Measurements from ENCODE around the gene UTP15.
A peak's percentile ranks its signal among the peaks of the same experiment; 100 is the strongest.

UTP15 gene, protein sequence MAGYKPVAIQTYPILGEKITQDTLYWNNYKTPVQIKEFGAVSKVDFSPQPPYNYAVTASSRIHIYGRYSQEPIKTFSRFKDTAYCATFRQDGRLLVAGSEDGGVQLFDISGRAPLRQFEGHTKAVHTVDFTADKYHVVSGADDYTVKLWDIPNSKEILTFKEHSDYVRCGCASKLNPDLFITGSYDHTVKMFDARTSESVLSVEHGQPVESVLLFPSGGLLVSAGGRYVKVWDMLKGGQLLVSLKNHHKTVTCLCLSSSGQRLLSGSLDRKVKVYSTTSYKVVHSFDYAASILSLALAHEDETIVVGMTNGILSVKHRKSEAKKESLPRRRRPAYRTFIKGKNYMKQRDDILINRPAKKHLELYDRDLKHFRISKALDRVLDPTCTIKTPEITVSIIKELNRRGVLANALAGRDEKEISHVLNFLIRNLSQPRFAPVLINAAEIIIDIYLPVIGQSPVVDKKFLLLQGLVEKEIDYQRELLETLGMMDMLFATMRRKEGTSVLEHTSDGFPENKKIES

DNA sequence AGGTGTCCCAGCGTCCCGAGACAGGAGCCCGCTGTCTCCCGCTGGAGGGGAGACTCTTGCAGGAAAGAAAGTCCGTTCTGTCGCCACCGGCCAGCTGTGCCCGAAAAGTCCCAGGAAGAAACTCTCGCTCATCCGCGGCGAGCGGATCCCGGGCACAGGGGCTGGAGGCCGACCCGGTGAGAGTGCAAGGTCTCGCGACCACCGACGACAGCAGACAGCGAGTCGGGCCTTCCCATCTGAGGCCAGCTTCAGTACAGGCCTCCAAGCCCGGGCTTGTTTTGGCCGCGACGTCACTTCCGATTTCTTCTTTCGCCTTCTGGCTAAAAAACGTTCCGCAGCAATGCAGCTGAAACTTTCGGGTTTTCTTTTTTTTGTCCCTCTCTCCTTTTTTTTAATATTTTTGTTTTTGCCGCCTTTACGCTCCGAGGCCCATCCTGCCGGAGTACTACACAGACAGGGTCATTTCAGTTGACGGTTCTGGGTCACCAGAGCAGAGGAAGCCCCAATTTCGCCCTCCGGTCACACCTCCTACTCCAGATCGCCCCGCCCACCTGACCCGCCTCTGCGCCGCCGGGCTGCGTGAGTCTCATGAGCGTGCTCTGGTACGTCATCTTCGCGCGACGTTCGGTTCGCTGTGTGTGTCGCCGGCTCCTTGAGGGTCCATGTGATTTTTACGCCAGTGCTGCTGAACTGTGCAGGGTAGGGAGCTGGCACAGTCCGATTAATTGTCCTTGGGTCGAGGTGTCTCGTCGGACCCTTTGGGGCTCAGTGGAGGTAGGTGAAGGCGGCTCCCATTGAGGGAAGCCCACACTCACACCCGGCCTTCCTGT is at the start of gene UTP15, which contains the start of gene ANKRA2:
UTP15 (plus strand) TSS at position 605 of the 830 bp plus-strand sequence. CDS start 1,602 bp downstream, outside the sequence.
ANKRA2 (minus strand) TSS at position 501 of the 830 bp plus-strand sequence. CDS start 2,758 bp downstream, outside the sequence.
- Mint-ChIP-seq H3K36me3 (peaks cover 7% of the 10 kb centered on the region), H3K4me3 (peak within 1 kb of the TSS; percentile 99), H3K9me3 (ENCODE audit: low read depth) (no peaks in the 10 kb centered on the region), H3K27me3 (no peaks in the 10 kb centered on the region), H3K4me1 (ENCODE audit: low read depth) (peaks cover 53% of the 10 kb centered on the region), H3K27ac (peak within 1 kb of the TSS; percentile 100)

- Mint-ChIP-seq H3K4me3 (peak overlapping the region; percentile 44), H3K9me3 (ENCODE audit: low read depth) (no peaks in the 10 kb centered on the region), H3K27me3 (no peaks in the 10 kb centered on the region)
These were observed 45.8 kb upstream of the UTP15 start for GRCh38 chr5:73519531-73520283.

DNA sequence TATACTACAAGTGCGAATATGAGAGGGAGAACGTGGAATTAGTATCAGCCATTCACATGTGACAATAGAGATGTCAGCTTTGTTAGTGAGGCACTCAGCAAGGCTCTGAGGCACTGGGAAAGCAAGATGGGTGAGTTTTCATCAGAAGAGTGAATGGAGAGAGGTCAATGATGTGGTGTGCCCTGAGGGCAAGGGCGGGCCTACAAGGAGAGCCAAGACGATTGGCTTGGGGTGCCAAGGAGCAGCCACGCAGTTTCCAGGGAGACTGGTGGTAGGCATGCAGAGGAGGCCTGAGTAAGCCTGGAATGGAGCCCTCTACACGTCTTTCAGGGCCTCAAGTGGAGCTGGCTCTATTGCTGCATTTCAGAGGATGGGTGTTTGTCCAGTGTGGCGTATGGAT is 42.6 kb upstream of the UTP15 start:
- H3K4me1 Mint-ChIP-seq (ENCODE audit: low read depth): peaks cover 7% of the 10 kb centered on the region

More at GRCh38 chr5:73519531-73520283, 45.8 kb upstream of the UTP15 start:
- Mint-ChIP-seq H3K27ac (no peak overlapping the region), H3K36me3 (no peaks in the 10 kb centered on the region), H3K4me1 (ENCODE audit: low read depth) (peaks cover 7% of the 10 kb centered on the region)

DNA sequence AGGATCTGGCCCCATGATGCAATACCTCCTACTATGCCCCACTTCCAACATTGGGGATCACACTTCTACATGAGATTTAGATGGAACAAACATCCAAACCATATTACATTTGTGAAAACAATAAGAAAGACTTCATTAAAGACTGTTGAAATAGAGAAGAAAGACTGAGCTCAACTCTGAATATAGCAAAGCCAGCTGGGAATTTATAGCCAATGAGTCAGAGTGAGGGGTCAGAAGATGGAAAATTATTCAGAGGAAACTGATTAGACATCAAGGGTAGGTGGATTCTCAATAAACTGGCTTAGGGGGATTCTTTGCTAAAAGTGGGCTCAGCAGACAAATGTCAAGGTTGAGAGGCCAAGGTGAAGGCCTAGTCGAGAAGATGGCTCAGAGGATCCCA is 41.7 kb upstream of the UTP15 start:
- Mint-ChIP-seq H3K27ac (no peak overlapping the region), H3K36me3 (no peaks in the 10 kb centered on the region), H3K9me3 (ENCODE audit: low read depth) (no peaks in the 10 kb centered on the region), H3K27me3 (no peaks in the 10 kb centered on the region), H3K4me1 (ENCODE audit: low read depth) (peaks cover 7% of the 10 kb centered on the region), H3K4me3 (no peak overlapping the region)

More for the DNA sequence above, 42.6 kb upstream of the UTP15 start:
- Mint-ChIP-seq H3K36me3 (no peaks in the 10 kb centered on the region), H3K27ac (no peak overlapping the region), H3K27me3 (no peaks in the 10 kb centered on the region), H3K4me3 (no peak overlapping the region), H3K9me3 (ENCODE audit: low read depth) (no peaks in the 10 kb centered on the region)

DNA sequence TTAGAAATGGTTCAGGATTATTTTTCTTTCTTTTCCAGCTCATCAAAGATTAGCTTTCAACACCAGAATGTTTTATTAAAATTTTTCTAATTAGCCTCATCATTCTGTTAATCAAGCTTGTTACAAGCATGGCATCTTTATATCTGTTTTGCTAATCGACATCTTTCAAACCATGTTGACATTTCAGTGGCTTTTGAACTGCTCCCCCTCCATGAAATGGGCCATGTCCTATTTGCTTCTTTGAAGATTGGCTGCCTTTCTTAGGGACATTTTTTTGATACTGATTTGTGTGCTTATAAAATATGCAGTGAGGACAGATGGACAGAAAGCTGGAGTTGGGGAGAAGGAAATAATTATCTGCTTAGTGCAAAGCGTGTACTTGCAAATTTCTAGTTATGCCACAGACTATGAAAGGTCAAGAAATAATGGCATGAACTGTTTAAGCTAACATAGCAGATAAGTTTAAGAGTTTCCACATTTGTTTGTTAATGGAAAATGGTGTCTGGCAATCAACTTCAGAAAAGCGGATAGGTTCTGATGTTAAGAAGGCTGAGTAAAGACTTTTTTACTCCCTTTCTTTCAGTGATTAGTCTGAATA is 39.8 kb upstream of the UTP15 start:
- H3K27me3 Mint-ChIP-seq: no peaks in the 10 kb centered on the region
- H3K27ac Mint-ChIP-seq: no peak overlapping the region
- H3K36me3 Mint-ChIP-seq: no peaks in the 10 kb centered on the region

DNA sequence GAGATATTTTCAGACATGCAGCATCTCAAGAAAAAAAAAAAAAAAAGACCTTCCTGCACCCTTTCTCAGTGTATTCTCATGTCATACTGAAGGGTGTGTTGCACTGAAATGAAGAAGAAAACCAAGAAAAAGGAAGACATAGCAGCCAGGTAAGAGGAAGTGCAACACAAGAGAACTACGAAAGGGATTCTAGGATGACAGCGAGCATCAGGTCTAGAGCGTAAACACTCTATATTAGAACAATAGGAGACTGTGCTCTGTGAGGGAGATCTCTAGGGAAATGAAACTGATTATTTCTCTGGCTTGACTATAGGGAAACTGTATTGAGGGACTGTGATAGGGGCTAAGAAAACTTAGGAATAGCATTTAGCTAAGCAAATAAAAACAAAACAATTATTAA is 37.3 kb upstream of the UTP15 start:
- Mint-ChIP-seq H3K27me3 (peaks cover 5% of the 10 kb centered on the region), H3K27ac (no peak overlapping the region)

More for the DNA sequence above, 39.8 kb upstream of the UTP15 start:
- Mint-ChIP-seq H3K4me3 (no peak overlapping the region), H3K4me1 (ENCODE audit: low read depth) (no peaks in the 10 kb centered on the region), H3K9me3 (ENCODE audit: low read depth) (no peaks in the 10 kb centered on the region)

GRCh38 chr5:73529081-73529480 is 36.5 kb upstream of the UTP15 start:
- Mint-ChIP-seq H3K36me3 (no peaks in the 10 kb centered on the region), H3K4me1 (ENCODE audit: low read depth) (no peaks in the 10 kb centered on the region), H3K27me3 (peaks cover 5% of the 10 kb centered on the region), H3K4me3 (no peak overlapping the region), H3K9me3 (ENCODE audit: low read depth) (no peaks in the 10 kb centered on the region), H3K27ac (no peak overlapping the region)

More for the DNA sequence above, 37.3 kb upstream of the UTP15 start:
- H3K4me1 Mint-ChIP-seq (ENCODE audit: low read depth): no peaks in the 10 kb centered on the region
- no peaks in the 10 kb centered on the region for H3K9me3 Mint-ChIP-seq (ENCODE audit: low read depth)
- no peak overlapping the region for H3K4me3 Mint-ChIP-seq
- no peaks in the 10 kb centered on the region for H3K36me3 Mint-ChIP-seq

DNA sequence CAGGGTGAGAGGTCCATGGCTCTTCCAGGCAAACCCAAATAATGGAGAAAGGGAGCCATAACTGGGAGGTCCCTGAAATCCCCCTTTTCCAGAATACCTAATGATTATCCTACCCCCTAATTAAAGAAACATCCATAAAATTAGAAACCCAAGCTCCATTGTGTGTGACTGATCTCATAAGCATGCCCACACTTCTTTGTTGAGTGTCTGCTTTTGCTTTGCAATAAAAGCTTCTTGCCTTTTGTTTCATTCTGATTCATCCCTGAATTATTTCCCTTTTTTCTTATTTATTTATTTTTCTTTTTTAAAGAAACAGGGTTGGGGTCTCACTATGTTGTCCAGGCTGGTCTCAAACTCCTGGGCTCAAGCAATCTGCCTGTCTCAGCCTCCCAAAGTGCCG is 34.2 kb upstream of the UTP15 start:
- no peaks in the 10 kb centered on the region for H3K9me3 Mint-ChIP-seq (ENCODE audit: low read depth)
- H3K4me1 Mint-ChIP-seq (ENCODE audit: low read depth): no peaks in the 10 kb centered on the region
- H3K27ac Mint-ChIP-seq: no peak overlapping the region
- no peaks in the 10 kb centered on the region for H3K36me3 Mint-ChIP-seq
- peaks cover 5% of the 10 kb centered on the region for H3K27me3 Mint-ChIP-seq
- H3K4me3 Mint-ChIP-seq: no peak overlapping the region

GRCh38 chr5:73532195-73532594 is 33.3 kb upstream of the UTP15 start:
- H3K4me1 Mint-ChIP-seq (ENCODE audit: low read depth): no peaks in the 10 kb centered on the region
- no peak overlapping the region for H3K27ac Mint-ChIP-seq
- H3K27me3 Mint-ChIP-seq: peaks cover 5% of the 10 kb centered on the region
- no peaks in the 10 kb centered on the region for H3K36me3 Mint-ChIP-seq
- H3K9me3 Mint-ChIP-seq (ENCODE audit: low read depth): no peaks in the 10 kb centered on the region
- H3K4me3 Mint-ChIP-seq: no peak overlapping the region

DNA sequence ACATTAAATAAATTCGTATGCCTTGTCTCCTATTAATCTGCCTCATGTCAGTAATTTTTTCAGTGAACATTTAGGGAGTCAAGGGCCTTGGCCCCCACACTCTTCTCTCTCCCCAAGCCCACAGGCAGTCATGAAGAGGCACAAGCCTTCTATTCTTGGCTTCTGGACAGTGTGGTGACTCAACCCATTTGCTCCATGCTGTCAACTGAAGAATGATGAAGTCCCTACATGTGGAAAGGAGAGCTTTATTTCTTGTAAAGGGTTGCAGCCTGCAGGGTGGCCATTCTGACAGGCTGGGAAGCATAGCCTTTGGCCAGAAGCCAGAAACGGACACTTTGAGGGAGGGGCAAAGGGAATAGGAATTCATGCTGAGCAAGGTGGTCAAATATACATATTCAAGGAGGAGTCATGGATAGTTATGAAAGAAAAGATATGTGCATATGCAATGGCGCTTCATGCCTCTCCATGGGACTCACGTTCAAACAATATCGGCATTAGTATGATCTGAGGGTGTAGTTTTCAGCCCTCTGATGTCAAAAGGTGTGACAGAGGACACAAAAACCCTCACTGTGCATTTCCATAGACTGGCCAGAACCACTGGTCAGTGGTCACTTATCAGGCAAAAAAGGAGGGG is 31.4 kb upstream of the UTP15 start:
- peaks cover 5% of the 10 kb centered on the region for H3K27me3 Mint-ChIP-seq
- H3K4me3 Mint-ChIP-seq: no peak overlapping the region
- H3K4me1 Mint-ChIP-seq (ENCODE audit: low read depth): no peaks in the 10 kb centered on the region
- no peaks in the 10 kb centered on the region for H3K36me3 Mint-ChIP-seq
- H3K27ac Mint-ChIP-seq: no peak overlapping the region
- no peaks in the 10 kb centered on the region for H3K9me3 Mint-ChIP-seq (ENCODE audit: low read depth)

DNA sequence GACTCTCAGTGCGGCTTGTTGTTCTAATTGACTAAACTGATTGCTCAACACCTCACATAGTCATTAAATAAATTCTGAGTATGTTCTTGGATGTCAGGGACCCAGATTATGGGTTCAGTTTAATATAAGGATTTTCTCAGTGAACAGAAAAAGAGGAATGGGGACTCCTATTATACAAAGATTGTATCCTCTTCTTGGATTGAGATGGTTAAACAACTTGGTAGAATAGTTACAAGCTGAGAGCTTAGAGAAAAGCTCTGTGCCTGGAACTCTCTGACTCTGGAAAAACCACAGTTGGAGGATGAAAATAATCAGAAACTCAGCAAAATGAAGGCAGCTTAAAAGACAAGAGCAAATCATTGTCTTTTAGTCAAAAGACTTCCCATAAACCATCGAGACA is 30.6 kb upstream of the UTP15 start:
- Mint-ChIP-seq H3K4me1 (ENCODE audit: low read depth) (no peaks in the 10 kb centered on the region), H3K27ac (no peak overlapping the region), H3K27me3 (peaks cover 5% of the 10 kb centered on the region)

DNA sequence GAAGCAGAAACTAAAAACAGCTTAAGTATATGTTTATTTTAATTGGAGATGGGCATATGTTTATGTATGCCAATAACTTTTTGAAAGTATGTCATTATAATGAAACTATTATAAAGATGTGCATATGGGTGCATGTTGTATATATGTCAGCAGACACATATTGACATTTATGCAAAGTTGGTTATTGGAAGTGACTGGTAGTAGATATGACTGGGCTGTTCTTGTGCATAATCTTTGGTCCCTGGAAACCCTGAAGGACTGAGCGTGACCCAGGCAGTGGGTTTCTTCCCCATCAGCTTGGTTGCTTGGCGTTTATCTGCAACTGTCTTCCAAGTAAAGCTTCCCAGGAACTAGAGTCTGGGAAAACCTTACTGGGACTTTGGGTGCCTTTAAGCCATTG is 25.8 kb upstream of the UTP15 start:
- no peaks in the 10 kb centered on the region for H3K9me3 Mint-ChIP-seq (ENCODE audit: low read depth)
- H3K36me3 Mint-ChIP-seq: no peaks in the 10 kb centered on the region
- peaks cover 16% of the 10 kb centered on the region for H3K27me3 Mint-ChIP-seq
- H3K4me3 Mint-ChIP-seq: no peak overlapping the region
- H3K4me1 Mint-ChIP-seq (ENCODE audit: low read depth): no peaks in the 10 kb centered on the region
- no peak overlapping the region for H3K27ac Mint-ChIP-seq

More for the DNA sequence above, 30.6 kb upstream of the UTP15 start:
- H3K4me3 Mint-ChIP-seq: no peak overlapping the region
- H3K9me3 Mint-ChIP-seq (ENCODE audit: low read depth): no peaks in the 10 kb centered on the region
- H3K36me3 Mint-ChIP-seq: no peaks in the 10 kb centered on the region

- Mint-ChIP-seq H3K4me3 (no peak overlapping the region), H3K4me1 (ENCODE audit: low read depth) (no peaks in the 10 kb centered on the region), H3K9me3 (ENCODE audit: low read depth) (no peaks in the 10 kb centered on the region), H3K27ac (no peak overlapping the region), H3K27me3 (peaks cover 16% of the 10 kb centered on the region), H3K36me3 (no peaks in the 10 kb centered on the region)
These were observed 25.4 kb upstream of the UTP15 start for GRCh38 chr5:73540192-73540591.

DNA sequence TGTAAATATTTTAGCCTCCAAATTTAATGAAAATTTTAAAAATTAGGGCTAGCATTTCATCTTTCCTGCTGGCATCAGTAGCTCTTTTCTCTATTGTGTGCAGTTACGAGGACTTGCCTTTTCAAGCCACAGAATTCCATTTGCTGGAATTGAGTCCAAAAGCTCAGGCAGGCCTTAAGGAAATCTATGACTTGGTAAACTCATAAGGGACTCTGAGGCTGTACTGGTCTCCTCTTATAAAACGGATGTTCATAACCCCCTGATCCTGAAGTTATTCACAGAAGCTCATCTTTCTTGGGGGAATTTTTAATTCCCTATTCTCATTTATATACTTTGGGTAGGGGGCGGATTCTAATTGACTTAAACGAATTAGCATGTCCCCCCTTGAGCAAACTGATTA is 23.5 kb upstream of the UTP15 start:
- H3K27ac Mint-ChIP-seq: no peak overlapping the region
- peaks cover 19% of the 10 kb centered on the region for H3K27me3 Mint-ChIP-seq
- no peaks in the 10 kb centered on the region for H3K36me3 Mint-ChIP-seq
- no peak overlapping the region for H3K4me3 Mint-ChIP-seq
- no peaks in the 10 kb centered on the region for H3K4me1 Mint-ChIP-seq (ENCODE audit: low read depth)
- no peaks in the 10 kb centered on the region for H3K9me3 Mint-ChIP-seq (ENCODE audit: low read depth)

Measured in activated naive CD8-positive, alpha-beta T cell (primary cell).